BLaER1 treated with 17β-estradiol and CSF1 and Interleukin-3, amounts not matched to agents 10 nM and 100 nM (cell line): Measurements from ENCODE around the gene FAM124A.

Experiments used
- H3K27ac ChIP-seq, 11 experiments: shearing (Covaris generic); formaldehyde crosslinking; 2 replicates each; pipeline ENCODE4 v1.8.1; 2022
- H3K27me3 ChIP-seq, 11 experiments: shearing (Covaris generic); formaldehyde crosslinking; 2 replicates each; pipeline ENCODE4 v1.8.1; 2022
- H3K36me3 ChIP-seq, 11 experiments: shearing (Covaris generic); formaldehyde crosslinking; 2 replicates each; pipeline ENCODE4 v1.8.1; 2022
- H3K4me1 ChIP-seq, 10 experiments: shearing (Covaris generic); formaldehyde crosslinking; 2 replicates each; pipeline ENCODE4 v1.8.1; 2022
- H3K4me2 ChIP-seq, 11 experiments: shearing (Covaris generic); formaldehyde crosslinking; 2 replicates each; pipeline ENCODE4 v1.8.1; 2022
- H3K4me3 ChIP-seq, 10 experiments: shearing (Covaris generic); formaldehyde crosslinking; 2 replicates each; pipeline ENCODE4 v1.8.1; 2022
- H3K9ac ChIP-seq, 11 experiments: shearing (Covaris generic); formaldehyde crosslinking; 2 replicates each; pipeline ENCODE4 v1.8.1; 2022
- H3K9me3 ChIP-seq, 11 experiments: shearing (Covaris generic); formaldehyde crosslinking; replicated peaks in 1 of 11; 2 replicates each; pipeline ENCODE4 v1.8.1; 2022
- H4K20me1 ChIP-seq, 11 experiments: shearing (Covaris generic); formaldehyde crosslinking; 2 replicates each; pipeline ENCODE4 v1.8.1; 2022
- Cebpa-rat ChIP-seq, 11 experiments: shearing (Covaris generic); IDR thresholded peaks; 2 replicates each; pipeline ENCODE4 v1.8.1; 2022

The FAM124A gene

GRCh38 chr13:51244637-51245405 lies 22.6 kb downstream of the FAM124A start:
- Histone ChIP-seq H3K27me3 (no peaks in the 10 kb centered on the region), H3K9ac (no peak overlapping the region), H3K27ac (no peak overlapping the region), H3K4me1 (peaks cover 0 to 32% (median 0%) of the 10 kb centered on the region in 10 experiments; a peak in 6 of 20 replicates), H4K20me1 (no peaks in the 10 kb centered on the region), H3K4me2 (no peak overlapping the region), H3K4me3 (no peak overlapping the region), H3K36me3 (no peaks in the 10 kb centered on the region), H3K9me3 (no peaks in the 10 kb centered on the region)
- no peak for TF ChIP-seq Cebpa-rat (IDR thresholded peaks at IDR 0.05)

GRCh38 chr13:51245583-51245982 lies 23.4 kb downstream of the FAM124A start:
- Histone ChIP-seq H3K36me3 (no peaks in the 10 kb centered on the region), H3K27me3 (no peaks in the 10 kb centered on the region), H3K4me1 (peaks cover 0 to 25% (median 0%) of the 10 kb centered on the region in 10 experiments; a peak in 6 of 20 replicates), H3K4me3 (no peak overlapping the region), H3K27ac (no peak overlapping the region), H3K9me3 (no peaks in the 10 kb centered on the region), H3K4me2 (no peak overlapping the region), H3K9ac (no peak overlapping the region), H4K20me1 (no peaks in the 10 kb centered on the region)
- TF ChIP-seq Cebpa-rat (IDR thresholded peaks at IDR 0.05), result no peak

- no peaks in the 10 kb centered on the region for H3K9me3 ChIP-seq
- no peak overlapping the region for H3K9ac ChIP-seq
- no peaks in the 10 kb centered on the region for H3K27me3 ChIP-seq
- no peaks in the 10 kb centered on the region for H4K20me1 ChIP-seq
- H3K36me3 ChIP-seq, result no peaks in the 10 kb centered on the region
- TF ChIP-seq Cebpa-rat (IDR thresholded peaks at IDR 0.05), result no peak
- no peak overlapping the region for H3K27ac ChIP-seq
- H3K4me1 ChIP-seq, result peaks cover 0 to 20% (median 0%) of the 10 kb centered on the region in 10 experiments; a peak in 6 of 20 replicates
- no peak overlapping the region for H3K4me3 ChIP-seq
- H3K4me2 ChIP-seq, result no peak overlapping the region
Measured at GRCh38 chr13:51246025-51246417, 23.8 kb downstream of the FAM124A start.

- Histone ChIP-seq H4K20me1 (no peaks in the 10 kb centered on the region), H3K9ac (no peak overlapping the region), H3K4me1 (peaks cover 0 to 14% (median 0%) of the 10 kb centered on the region in 10 experiments; a peak in 5 of 20 replicates), H3K27me3 (no peaks in the 10 kb centered on the region), H3K36me3 (no peaks in the 10 kb centered on the region), H3K9me3 (no peaks in the 10 kb centered on the region), H3K4me3 (no peak overlapping the region), H3K4me2 (no peak overlapping the region), H3K27ac (no peak overlapping the region)
- TF ChIP-seq Cebpa-rat (IDR thresholded peaks at IDR 0.05), result no peak
Measured at GRCh38 chr13:51246418-51247277, 24.4 kb downstream of the FAM124A start.

GRCh38 chr13:51249255-51249654 lies 27.1 kb downstream of the FAM124A start:
- H3K4me1 ChIP-seq, result peaks cover 0 to 12% (median 0%) of the 10 kb centered on the region in 10 experiments; a peak in 4 of 20 replicates

GRCh38 chr13:51249770-51250741 lies 27.9 kb downstream of the FAM124A start:
- no peaks in the 10 kb centered on the region for H4K20me1 ChIP-seq
- no peak overlapping the region for H3K27ac ChIP-seq
- no peak for TF ChIP-seq Cebpa-rat (IDR thresholded peaks at IDR 0.05)
- H3K27me3 ChIP-seq, result no peaks in the 10 kb centered on the region
- H3K4me2 ChIP-seq, result no peak overlapping the region
- H3K4me3 ChIP-seq, result no peak overlapping the region
- H3K9ac ChIP-seq, result no peak overlapping the region
- no peaks in the 10 kb centered on the region for H3K9me3 ChIP-seq
- H3K36me3 ChIP-seq, result no peaks in the 10 kb centered on the region
- peaks cover 0 to 12% (median 0%) of the 10 kb centered on the region in 10 experiments; a peak in 4 of 20 replicates for H3K4me1 ChIP-seq

More at GRCh38 chr13:51249255-51249654, 27.1 kb downstream of the FAM124A start:
- Histone ChIP-seq H4K20me1 (no peaks in the 10 kb centered on the region), H3K9ac (no peak overlapping the region), H3K9me3 (no peaks in the 10 kb centered on the region), H3K27me3 (no peaks in the 10 kb centered on the region), H3K4me2 (no peak overlapping the region), H3K27ac (no peak overlapping the region), H3K4me3 (no peak overlapping the region), H3K36me3 (no peaks in the 10 kb centered on the region)
- no peak for TF ChIP-seq Cebpa-rat (IDR thresholded peaks at IDR 0.05)

- no peaks in the 10 kb centered on the region for H3K36me3 ChIP-seq
- peaks cover 0 to 12% (median 0%) of the 10 kb centered on the region in 10 experiments; a peak in 4 of 20 replicates for H3K4me1 ChIP-seq
- no peak for TF ChIP-seq Cebpa-rat (IDR thresholded peaks at IDR 0.05)
- H4K20me1 ChIP-seq, result no peaks in the 10 kb centered on the region
- no peak overlapping the region for H3K4me2 ChIP-seq
- no peaks in the 10 kb centered on the region for H3K27me3 ChIP-seq
- no peak overlapping the region for H3K4me3 ChIP-seq
- no peak overlapping the region for H3K27ac ChIP-seq
- H3K9ac ChIP-seq, result no peak overlapping the region
- no peaks in the 10 kb centered on the region for H3K9me3 ChIP-seq
Measured at GRCh38 chr13:51251480-51251879, 29.3 kb downstream of the FAM124A start.

GRCh38 chr13:51252954-51253532 lies 30.8 kb downstream of the FAM124A start:
- Histone ChIP-seq H3K9me3 (no peaks in the 10 kb centered on the region), H3K4me1 (peaks cover 0 to 12% (median 0%) of the 10 kb centered on the region in 10 experiments; a peak in 4 of 20 replicates), H4K20me1 (no peaks in the 10 kb centered on the region), H3K27ac (no peak overlapping the region), H3K36me3 (no peaks in the 10 kb centered on the region), H3K27me3 (no peaks in the 10 kb centered on the region), H3K9ac (no peak overlapping the region), H3K4me2 (peak overlapping the region in 2 of 11 experiments; percentile 16 to 17; a peak in 2 of 22 replicates), H3K4me3 (no peak overlapping the region)
- no peak for TF ChIP-seq Cebpa-rat (IDR thresholded peaks at IDR 0.05)
